SJCRH30 (cell line): ENCODE measurements around the gene SLC5A3. TPM values are rescaled to one million over a fixed set of nuclear protein-coding genes. Genes with fewer than 3 reads are reported as not detected.

Experiments
- DNase-seq, 2 experiments: peaks; one replicate each; pipeline ENCODE4 v3.0.0-alpha.2; 2015 to 2020
- H3K27ac ChIP-seq: fragments of 250-450 bp; sonication (Bioruptor Pico); 2 replicates; pipeline ENCODE4 v1.5.1; 2020; ENCODE audit warnings: mild to moderate bottlenecking, moderate library complexity
- H3K27me3 ChIP-seq: fragments of 250-450 bp; sonication (Bioruptor Pico); 2 replicates; pipeline ENCODE4 v1.5.1; 2020; ENCODE audit warnings: mild to moderate bottlenecking, moderate library complexity
- H3K36me3 ChIP-seq: fragments of 250-450 bp; sonication (Bioruptor Pico); 2 replicates; pipeline ENCODE4 v1.5.1; 2020; ENCODE audit warnings: mild to moderate bottlenecking, moderate library complexity
- H3K4me1 ChIP-seq: fragments of 250-450 bp; sonication (Bioruptor Pico); 2 replicates; pipeline ENCODE4 v1.5.1; 2020; ENCODE audit warnings: mild to moderate bottlenecking, moderate library complexity
- H3K4me3 ChIP-seq: fragments of 250-450 bp; sonication (Bioruptor Pico); 2 replicates; pipeline ENCODE4 v1.5.1; 2020; ENCODE audit warnings: mild to moderate bottlenecking, moderate library complexity
- H3K9me3 ChIP-seq: fragments of 250-450 bp; sonication (Bioruptor Pico); replicated peaks from 2 replicates; pipeline ENCODE4 v1.5.1; 2020; ENCODE audit warnings: mild to moderate bottlenecking, moderate library complexity
- total RNA-seq: library from RNA; depleted of rRNA; stranded (reverse); fragments of >200 nt; shearing (Covaris generic); gene quantifications from 2 replicates; pipeline ENCODE4 v1.2.3, GENCODE V29; 2014; rRNA removed

Gene SLC5A3
- total RNA-seq = 7.9 and 9.4 TPM in 2 replicates

DNA sequence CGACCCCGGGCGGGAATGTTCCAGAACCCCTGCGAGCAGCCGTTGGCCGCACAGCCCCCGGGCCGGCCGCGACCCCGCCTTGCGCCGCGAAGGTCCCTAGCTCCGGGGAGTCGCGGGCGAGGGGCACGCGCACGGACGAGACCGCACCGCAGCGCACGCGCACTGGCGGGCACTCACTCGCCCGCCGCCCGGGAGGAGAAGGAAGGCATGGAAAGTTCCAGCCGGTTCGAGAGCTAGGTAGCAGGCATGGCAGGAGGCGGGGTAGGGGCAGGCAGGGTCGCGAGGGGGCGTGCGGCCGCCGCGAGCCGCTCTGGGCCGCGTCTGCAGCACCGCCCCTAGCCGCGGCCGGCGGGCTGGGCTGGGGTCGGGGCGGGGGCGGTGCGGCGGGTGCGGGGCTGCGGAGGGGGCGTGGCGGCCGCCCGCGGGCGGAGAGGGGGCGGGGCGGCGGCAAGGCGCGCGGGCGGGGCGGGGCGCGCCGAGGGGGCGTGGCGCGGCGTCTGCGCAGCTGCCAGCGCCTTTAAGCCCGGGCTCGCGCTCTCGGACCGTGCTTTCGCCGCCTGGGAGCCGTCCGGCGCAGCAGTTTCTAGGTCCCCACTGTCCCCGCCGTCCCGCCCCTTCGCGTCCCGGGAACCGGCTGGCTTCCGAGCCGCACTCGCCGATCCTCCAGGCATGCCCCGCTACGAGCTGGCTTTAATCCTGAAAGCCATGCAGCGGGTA is at the start of gene SLC5A3, which contains the start of gene MRPS6:
Gene SLC5A3, plus strand, starts transcription at position 547 of the 717 bp plus-strand sequence. CDS start 21,621 bp downstream, outside the sequence.
Gene MRPS6, plus strand, starts transcription at position 547 of the 717 bp plus-strand sequence. Its CDS starts 123 bp downstream, at position 670.
- Histone ChIP-seq H3K27ac (peak within 1 kb of the TSS; percentile 62), H3K27me3 (no peaks in the 10 kb centered on the region), H3K36me3 (no peaks in the 10 kb centered on the region; the same call in 1 of the 2 replicates), H3K4me3 (peak within 1 kb of the TSS; percentile 99), H3K9me3 (no peaks in the 10 kb centered on the region), H3K4me1 (peaks cover 12% of the 10 kb centered on the region)
- peak; percentile 91 to 93 for DNase-seq

GRCh38 chr21:34023691-34024373 is 49.5 kb upstream of the SLC5A3 start:
- DNase-seq = no peak
- Histone ChIP-seq H3K27me3 (no peaks in the 10 kb centered on the region), H3K9me3 (peaks cover 5% of the 10 kb centered on the region; the same call in 1 of the 2 replicates), H3K4me1 (peaks cover 29% of the 10 kb centered on the region), H3K27ac (no peak overlapping the region), H3K36me3 (no peaks in the 10 kb centered on the region), H3K4me3 (no peak overlapping the region)

- Histone ChIP-seq H3K36me3 (no peaks in the 10 kb centered on the region), H3K27me3 (no peaks in the 10 kb centered on the region), H3K27ac (no peak overlapping the region), H3K4me3 (no peak overlapping the region), H3K4me1 (peaks cover 24% of the 10 kb centered on the region), H3K9me3 (peaks cover 5% of the 10 kb centered on the region; the same call in 1 of the 2 replicates)
- no peak for DNase-seq
These were observed 49.0 kb upstream of the SLC5A3 start for GRCh38 chr21:34024374-34024693.

DNA sequence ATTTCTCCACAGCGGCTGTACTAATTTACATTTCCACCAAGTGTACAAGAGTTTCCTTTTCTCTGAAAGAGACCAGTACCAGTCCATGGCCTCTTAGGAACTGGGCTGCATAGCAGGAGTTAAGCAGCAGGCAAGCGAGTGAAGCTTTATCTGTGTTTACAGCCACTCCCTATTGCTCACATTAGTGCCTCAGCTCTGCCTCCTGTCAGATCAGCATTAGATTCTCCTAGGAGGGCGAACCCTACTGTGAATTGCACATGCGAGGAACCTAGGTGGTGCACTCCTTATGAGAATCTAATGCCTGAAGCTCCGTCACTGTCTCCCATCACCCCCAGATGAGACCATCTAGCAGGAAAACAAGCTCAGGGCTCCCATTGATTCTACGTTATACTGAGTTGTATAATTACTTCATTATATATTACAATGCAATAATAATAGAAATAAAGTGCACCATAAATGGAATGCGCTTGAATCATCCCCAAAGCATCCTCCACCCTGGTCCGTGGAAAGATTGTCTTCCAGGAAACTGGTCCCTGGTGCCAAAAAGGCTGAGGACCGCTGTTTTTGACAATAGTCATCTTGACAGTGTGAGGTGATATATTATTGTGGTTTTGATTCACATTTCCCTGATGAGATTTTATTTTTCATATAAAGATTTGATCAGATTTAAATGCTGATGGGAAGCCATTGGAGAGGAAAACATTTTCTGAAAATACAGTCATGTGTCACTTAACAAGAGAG is 45.5 kb upstream of the SLC5A3 start:
- no peak for DNase-seq
- H3K36me3 ChIP-seq = no peaks in the 10 kb centered on the region
- H3K27ac ChIP-seq = no peak overlapping the region
- H3K4me1 ChIP-seq = peaks cover 3% of the 10 kb centered on the region
- H3K9me3 ChIP-seq = no peaks in the 10 kb centered on the region
- H3K27me3 ChIP-seq = no peaks in the 10 kb centered on the region
- no peak overlapping the region for H3K4me3 ChIP-seq

DNA sequence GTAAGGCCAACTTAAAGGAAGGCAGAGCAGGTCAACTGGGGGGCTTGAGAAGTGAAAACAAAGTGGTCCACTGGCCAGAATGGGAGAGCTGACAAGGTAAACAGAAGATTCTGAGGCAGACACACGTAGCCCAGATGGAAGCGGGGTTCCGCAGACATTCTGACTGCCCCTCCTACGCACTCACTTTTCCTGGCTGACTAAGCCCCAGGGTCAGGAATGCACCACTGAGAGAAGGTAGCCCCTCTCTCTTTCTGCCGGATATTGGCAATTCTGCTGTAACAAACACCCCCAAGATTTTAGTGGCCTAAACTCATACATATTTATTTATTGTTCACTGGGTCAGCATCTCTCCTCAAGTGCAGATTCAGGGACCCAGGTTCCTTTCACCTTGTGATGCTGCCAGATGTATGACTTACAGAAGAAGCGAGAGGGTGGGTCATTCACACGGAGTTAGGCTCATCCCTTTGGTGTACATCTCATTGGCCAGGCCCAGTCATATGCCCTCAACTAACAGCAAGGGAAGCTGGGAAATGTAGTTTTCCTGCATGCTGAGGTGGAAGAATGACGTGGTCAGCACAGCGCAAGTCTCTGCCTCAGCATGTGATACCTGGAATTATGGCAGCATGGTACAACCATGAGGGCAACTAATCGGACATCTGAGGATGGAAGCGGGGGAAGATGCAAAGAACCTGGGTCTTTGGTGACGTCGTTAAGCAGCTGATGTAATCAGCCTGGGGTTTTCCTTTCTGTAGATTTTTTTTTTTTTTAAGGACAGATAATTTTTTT is 43.4 kb upstream of the SLC5A3 start:
- Histone ChIP-seq H3K27ac (no peak overlapping the region), H3K36me3 (no peaks in the 10 kb centered on the region), H3K27me3 (no peaks in the 10 kb centered on the region), H3K9me3 (no peaks in the 10 kb centered on the region), H3K4me1 (no peaks in the 10 kb centered on the region), H3K4me3 (no peak overlapping the region)
- peak; percentile 61 to 79 for DNase-seq

DNA sequence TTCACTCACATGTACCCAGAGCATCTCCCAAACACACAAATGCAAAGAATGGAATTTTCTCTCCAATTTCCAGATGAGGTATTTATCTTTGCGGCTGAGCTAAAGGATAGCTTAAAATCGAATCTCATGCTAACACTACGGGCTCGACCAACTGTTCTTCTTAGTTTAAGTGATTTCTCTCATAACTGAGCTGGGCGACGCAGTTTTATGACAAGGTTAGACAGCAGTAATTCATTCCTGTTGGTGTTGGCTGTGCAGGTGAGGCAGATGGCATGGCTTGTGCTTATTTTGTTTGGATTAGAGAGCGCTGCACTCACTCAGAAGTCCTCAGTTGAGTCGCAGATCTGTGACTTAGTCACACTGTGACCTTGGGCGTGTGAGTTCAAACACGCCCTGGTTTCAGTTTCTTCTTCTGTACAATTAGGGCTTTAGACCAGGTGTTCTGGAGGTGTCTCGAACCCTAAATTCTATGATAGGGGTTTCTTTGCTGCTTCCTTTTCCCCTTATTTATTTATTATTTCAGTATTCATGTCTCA is 41.5 kb upstream of the SLC5A3 start:
- Histone ChIP-seq H3K9me3 (no peaks in the 10 kb centered on the region), H3K4me1 (no peaks in the 10 kb centered on the region), H3K27ac (no peak overlapping the region), H3K36me3 (no peaks in the 10 kb centered on the region), H3K4me3 (no peak overlapping the region), H3K27me3 (no peaks in the 10 kb centered on the region)
- no peak for DNase-seq

DNA sequence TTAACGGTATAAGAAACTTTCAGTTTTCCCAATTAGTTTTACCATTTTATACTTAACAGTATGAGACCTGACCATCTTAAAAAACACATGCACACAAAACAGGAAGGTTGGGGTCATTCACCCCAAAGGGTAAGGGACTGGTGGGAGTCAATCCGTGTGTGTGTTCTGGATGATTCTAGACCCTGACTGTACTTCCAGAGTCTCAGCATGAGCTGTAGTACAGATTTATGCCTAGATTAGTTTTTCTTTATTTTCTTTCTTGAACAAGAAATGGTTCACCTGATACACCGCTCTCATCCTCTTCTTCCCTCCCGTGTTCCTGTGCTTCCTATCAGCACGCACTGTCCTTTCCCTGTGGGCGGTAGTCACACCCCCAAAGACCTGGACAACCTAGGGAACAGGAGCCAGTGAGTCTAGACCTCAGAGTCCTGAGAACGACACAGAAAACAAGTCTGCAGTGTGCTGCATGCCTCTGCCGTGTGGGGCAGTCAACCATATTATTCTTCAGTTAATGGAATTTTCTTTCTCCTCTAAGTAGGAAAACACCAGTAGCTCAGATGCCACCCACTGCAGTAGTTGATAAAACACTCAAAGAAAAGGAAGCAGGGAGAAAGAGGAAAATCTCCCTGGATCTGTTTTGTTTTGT is 38.9 kb upstream of the SLC5A3 start:
- DNase-seq = no peak
- H3K27ac ChIP-seq = no peak overlapping the region
- no peaks in the 10 kb centered on the region for H3K36me3 ChIP-seq
- H3K27me3 ChIP-seq = no peaks in the 10 kb centered on the region; the same call in 1 of the 2 replicates
- H3K9me3 ChIP-seq = no peaks in the 10 kb centered on the region
- no peak overlapping the region for H3K4me3 ChIP-seq
- H3K4me1 ChIP-seq = peaks cover 8% of the 10 kb centered on the region; the same call in 1 of the 2 replicates

GRCh38 chr21:34035619-34036354 is 37.6 kb upstream of the SLC5A3 start:
- Histone ChIP-seq H3K4me3 (no peak overlapping the region), H3K4me1 (peaks cover 8% of the 10 kb centered on the region; the same call in 1 of the 2 replicates), H3K27me3 (no peaks in the 10 kb centered on the region; the same call in 1 of the 2 replicates), H3K36me3 (no peaks in the 10 kb centered on the region), H3K9me3 (no peaks in the 10 kb centered on the region), H3K27ac (no peak overlapping the region)
- no peak for DNase-seq

DNA sequence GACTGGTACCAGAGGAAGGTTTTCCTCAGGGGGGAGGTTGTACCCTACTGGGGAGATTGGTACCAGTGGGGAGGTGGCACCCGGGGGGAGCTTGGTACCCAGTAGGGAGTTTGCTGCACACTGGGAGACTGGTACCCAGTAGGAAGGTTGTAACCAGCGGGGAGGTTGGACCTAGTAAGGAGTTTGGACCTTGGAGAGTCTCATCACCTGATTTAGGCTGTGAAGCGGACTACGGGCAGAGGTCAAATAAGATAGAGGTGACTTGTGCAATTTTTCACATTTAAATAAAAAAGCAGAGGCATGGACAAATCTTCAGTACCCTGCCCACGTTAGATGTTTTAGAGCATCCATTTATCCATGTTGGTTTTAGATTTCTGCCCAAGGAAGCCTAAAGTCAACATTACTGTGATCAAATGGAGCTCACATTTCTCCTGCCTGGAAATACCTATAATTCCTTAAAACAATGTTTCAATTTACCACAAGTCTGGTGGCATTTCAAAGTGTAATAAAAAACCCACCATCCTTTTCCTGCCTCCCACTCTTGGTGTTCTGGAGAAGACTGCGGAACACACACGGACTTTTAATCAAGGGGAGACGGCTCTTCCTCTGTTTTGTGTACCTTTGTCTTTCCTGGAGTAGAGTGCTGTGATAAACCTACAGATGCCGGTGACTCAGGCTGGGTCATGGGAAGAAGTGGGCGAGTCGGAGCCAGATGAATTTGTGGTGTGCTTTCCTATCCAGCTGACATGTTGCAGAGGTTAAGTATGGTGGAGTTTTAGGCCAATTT is 36.2 kb upstream of the SLC5A3 start:
- Histone ChIP-seq H3K36me3 (no peaks in the 10 kb centered on the region), H3K27me3 (no peaks in the 10 kb centered on the region; the same call in 1 of the 2 replicates), H3K27ac (no peak overlapping the region), H3K4me3 (no peak overlapping the region), H3K4me1 (peaks cover 8% of the 10 kb centered on the region; the same call in 1 of the 2 replicates), H3K9me3 (no peaks in the 10 kb centered on the region)
- DNase-seq = no peak

DNA sequence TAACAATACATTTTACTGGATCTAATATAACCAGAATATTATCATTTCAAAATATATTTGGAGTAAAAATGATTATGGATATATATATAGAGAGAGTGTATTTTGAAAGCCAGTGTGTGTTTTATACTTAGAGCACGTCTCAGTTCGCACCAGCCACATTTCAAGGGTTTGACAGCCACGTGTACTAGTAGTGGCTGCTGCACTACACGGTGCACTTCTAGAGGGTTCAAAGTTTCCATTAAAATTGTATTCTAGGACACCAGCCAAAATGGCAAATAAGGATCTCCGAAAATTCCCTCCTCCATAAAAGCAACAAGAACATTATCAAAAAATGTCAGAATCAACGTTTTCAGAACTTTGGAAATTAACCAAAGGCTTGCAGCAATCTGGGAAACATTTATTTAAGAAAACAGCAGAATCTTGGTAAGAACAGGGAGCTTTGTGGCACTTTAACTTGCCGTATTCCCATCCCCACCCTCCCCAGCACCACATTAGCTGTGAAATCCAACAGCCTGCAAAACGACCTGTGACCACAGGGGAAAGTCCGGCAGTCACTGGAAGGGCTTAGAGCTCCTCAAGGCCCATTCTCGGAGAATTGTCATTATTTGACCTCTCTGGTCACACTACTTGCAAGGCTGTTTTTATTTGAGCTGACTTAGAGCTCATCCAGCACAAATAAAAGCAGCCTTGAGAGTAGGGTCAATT is 33.5 kb upstream of the SLC5A3 start:
- Histone ChIP-seq H3K4me3 (no peak overlapping the region), H3K27ac (no peak overlapping the region), H3K36me3 (no peaks in the 10 kb centered on the region), H3K9me3 (no peaks in the 10 kb centered on the region), H3K4me1 (peaks cover 8% of the 10 kb centered on the region; the same call in 1 of the 2 replicates), H3K27me3 (no peaks in the 10 kb centered on the region; the same call in 1 of the 2 replicates)
- DNase-seq = no peak

DNA sequence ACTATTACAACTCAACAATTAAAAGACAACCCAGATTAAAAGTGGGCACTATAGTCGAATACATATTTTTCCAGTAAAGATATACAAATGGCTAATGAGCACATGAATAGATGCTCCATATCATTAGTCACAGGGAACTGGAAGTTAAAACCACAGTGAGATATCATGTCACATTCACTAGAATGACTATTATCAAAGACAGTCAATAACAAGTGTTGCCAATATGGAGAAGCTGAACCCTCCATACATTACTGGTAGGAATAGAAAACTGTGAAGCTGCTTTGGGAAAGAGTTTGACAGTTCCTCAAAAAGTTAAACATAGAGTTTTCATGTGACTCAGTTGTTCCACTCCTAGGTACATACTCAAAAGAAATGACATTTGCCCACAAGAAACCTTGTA is 30.6 kb upstream of the SLC5A3 start:
- Histone ChIP-seq H3K4me3 (no peak overlapping the region), H3K27me3 (no peaks in the 10 kb centered on the region; the same call in 1 of the 2 replicates), H3K27ac (no peak overlapping the region), H3K9me3 (no peaks in the 10 kb centered on the region), H3K36me3 (no peaks in the 10 kb centered on the region), H3K4me1 (peaks cover under 1% of the 10 kb centered on the region; the same call in 1 of the 2 replicates)
- DNase-seq = no peak

DNA sequence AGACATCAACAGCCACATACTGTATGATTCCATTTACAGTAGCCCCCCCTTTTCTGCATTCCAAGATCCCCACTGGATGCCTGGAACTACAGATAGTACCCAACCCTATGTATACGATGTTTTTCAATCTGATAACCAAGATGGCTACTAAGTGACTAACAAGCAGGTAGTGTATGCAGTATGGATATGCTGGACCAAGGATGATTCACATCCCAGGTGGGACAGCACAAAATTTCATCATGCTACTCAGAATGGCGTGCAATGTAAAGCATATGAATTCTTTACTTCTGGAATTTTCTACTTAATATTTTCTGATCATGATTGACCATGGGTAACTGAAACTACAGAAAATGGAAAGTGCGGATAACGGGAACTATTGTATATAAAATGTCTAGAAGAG is 30.0 kb upstream of the SLC5A3 start:
- no peak for DNase-seq
- Histone ChIP-seq H3K4me3 (no peak overlapping the region), H3K4me1 (no peaks in the 10 kb centered on the region), H3K9me3 (no peaks in the 10 kb centered on the region), H3K27ac (no peak overlapping the region), H3K27me3 (no peaks in the 10 kb centered on the region), H3K36me3 (no peaks in the 10 kb centered on the region)
